HL-60/S4 (cell line): ENCODE measurements around the gene AUTS2.

Source experiments
- in situ Hi-C: fragments of 300-500 bp; cut with MboI; formaldehyde crosslinking; loops from 2 replicates; pipeline ENCODE4 v1.14.3; 2022; ENCODE audit warnings: low sequenced_read_pairs

Gene AUTS2

GRCh38 chr7:69840248-69840647 is 242.0 kb downstream of the AUTS2 start:
- in situ Hi-C loops = no loop called here

DNA sequence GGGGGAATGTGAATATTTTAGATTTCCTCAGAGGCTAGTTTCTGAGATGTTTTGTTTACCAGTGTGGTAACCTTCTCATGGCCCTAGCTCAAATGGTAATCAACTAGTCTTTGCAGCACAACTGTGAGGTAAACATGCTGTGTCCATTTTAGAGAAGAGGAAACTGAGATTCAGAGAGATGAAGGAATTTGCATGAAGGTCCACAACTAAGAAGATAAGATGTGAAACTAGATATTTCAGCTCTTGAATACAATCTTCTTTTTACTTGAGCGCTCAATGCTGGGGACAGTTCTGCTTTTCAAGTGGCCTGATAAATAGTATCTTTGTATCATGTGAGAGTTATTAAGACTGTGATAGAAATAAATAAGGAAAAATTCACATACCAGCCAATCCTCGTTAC is 245.4 kb downstream of the AUTS2 start:
- in situ Hi-C loops = no loop called here

DNA sequence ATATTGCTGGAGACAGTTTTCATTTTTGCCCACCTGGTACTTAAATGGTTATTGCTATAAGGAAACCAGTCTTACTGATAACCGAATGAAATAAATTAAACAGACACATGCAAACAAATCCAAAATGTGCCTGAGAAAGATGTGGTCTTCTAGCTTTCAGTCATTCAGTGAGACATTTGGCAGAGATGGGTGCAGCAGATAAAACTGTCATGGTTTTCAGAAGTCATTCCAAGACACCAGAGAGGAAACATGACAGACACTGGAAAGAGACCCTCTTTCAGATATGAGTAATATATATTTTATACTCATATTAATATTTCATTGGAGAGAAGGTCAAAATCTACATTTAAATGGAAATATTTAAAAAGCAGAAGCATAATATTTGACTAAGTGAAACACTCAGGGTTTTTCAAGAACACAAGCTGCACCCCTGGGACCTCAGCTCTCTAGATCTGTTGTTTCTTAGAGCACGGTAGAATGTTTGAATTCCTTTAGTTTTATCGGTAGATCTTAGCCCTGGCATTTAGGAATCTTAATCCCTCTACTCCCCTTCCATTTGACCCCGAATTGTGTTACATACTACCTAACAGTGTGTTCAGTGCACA is 246.1 kb downstream of the AUTS2 start:
- in situ Hi-C loops = no loop called here

GRCh38 chr7:69845721-69846495 is 247.6 kb downstream of the AUTS2 start:
- in situ Hi-C loops = no loop called here

DNA sequence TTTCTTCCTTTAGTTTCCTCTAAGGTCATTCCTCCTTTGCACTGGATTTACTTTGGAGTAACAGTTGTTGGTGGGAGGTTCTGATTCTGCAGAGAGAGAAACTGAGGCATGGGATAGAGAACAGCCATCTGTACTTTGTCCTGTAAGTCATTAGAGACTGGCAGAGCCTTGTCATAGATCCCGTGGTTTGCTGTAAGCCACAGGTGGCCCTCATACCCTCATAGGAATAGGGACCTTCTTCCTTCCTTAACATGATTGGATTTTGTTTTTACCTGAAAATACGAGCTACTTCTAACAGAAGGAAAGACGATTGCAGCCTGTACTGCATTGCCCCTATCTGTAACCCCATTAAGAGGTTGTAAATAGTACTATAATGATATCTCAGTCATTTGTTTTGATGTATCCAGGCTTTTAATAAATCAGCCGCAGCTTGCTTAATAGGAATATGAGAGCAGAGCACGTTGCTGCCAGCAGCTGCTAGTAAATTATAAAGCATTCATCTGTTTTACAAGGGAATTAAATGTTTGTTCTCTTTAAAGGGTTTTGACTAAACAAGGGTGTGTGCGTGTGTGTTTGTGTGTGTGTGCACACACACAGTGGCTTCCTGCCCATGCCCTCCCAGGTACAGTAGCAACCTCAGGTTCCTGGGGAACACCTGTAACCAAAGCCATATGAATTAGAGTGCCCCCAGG is 249.8 kb downstream of the AUTS2 start:
- in situ Hi-C loops = no loop called here

GRCh38 chr7:69849268-69849667 is 251.0 kb downstream of the AUTS2 start:
- in situ Hi-C loops = no loop called here

- in situ Hi-C loops = no loop called here
Observed at GRCh38 chr7:69857014-69857413, 258.7 kb downstream of the AUTS2 start.

GRCh38 chr7:69858471-69858870 is 260.2 kb downstream of the AUTS2 start:
- in situ Hi-C loops = no loop called here

DNA sequence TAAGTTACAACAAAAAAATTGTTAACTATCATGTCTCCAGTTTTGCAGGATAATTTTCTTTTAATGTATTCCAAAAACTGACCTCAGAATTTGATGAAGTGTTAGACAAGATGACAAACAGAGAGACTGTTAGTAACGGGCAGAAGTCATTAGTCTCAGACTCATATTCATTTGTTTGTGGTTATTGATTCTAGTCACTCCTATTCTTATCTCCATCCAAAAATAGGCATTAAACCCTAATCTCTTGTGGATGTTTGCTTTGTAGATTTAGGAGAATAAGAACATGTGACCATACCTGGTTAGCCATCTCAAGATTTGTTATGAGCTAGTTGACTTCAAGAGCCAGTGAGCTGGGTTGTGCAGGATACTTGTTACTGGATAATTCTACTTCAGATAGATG is 261.1 kb downstream of the AUTS2 start:
- in situ Hi-C loops = no loop called here

GRCh38 chr7:69860486-69860885 is 262.2 kb downstream of the AUTS2 start:
- in situ Hi-C loops = no loop called here

GRCh38 chr7:69860941-69861622 is 262.8 kb downstream of the AUTS2 start:
- in situ Hi-C loops = no loop called here

DNA sequence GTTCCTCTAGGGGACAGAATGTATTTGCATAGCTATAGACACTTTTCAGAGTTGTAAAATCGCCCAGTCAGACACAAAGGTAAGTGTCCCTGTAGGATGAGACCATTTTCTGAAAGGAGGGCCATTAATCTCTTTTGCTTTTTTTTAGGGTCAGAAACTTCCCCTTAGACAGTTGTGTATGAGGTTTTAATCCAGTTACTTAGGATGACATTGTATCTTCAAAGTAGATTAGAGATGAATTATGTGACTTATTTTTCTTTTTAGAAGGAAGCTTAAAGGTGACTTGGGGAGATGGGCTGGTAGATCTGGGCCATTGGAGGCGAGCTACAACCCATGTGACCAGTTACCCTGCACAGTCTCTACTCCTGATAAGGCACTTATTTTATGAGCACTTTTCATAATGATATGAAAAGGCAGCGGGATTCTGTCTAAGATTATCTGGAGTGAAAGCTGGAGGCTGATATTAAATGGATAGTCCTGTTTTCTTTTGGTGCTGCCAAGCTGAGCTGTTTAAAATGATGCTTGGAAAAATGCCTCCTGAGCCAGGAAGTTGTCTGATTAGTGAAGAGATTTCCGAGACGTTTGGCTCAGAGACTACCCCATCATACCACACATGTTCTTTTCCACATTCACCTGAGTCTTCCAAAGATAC is 264.3 kb downstream of the AUTS2 start:
- in situ Hi-C loops = no loop called here

- in situ Hi-C loops = no loop called here
Observed at GRCh38 chr7:69864274-69864673, 266.0 kb downstream of the AUTS2 start.

DNA sequence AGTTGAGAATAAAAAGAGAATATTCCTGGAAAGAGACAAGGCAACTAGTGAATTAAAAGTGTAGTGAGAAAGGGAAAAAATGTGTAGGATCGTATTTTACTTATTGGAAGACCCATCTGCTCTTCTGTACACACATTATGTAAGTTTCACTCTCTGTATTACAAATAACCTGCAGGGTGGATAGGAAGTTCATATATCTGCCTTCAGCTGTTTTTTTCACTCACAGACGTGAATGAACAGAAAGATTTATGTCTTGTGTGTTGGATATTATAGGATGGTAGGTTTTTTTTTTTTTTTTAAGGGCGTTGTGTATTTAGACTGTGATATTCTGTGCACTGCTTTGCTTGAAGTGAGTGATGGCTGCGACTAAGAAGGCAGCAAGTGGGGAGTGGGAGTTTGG is 266.5 kb downstream of the AUTS2 start:
- in situ Hi-C loops = no loop called here

GRCh38 chr7:69868921-69869320 is 270.6 kb downstream of the AUTS2 start:
- in situ Hi-C loops = no loop called here

- in situ Hi-C loops = no loop called here
Observed at GRCh38 chr7:69871213-69871885, 273.1 kb downstream of the AUTS2 start.

GRCh38 chr7:69871886-69872569 is 273.8 kb downstream of the AUTS2 start:
- in situ Hi-C loops = no loop called here

GRCh38 chr7:69873512-69873911 is 275.2 kb downstream of the AUTS2 start:
- in situ Hi-C loops = no loop called here

- in situ Hi-C loops = no loop called here
Observed at GRCh38 chr7:69878015-69878414, 279.7 kb downstream of the AUTS2 start.

DNA sequence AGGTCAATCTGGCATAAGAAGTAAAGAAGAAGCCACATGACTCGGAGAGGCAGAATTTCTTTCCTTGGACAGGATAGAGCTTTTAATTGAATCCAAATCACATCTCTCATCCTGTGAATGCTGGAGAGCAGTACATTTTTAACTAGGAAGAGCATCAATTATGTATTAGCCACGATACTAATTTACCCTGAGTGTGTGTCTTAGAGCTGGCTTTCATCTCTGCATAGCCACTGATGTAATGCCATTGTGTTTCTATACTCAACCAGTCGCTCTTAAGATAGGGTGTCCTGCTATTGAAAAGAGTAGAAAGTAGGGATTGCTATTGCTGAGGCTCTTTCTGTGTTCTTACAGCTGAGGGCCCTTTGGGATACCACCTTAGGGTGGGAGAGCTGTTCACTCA is 280.3 kb downstream of the AUTS2 start:
- in situ Hi-C loops = no loop called here
